GM12874 (cell line): ENCODE data around the gene MAJIN.

Experiments used
- CTCF ChIP-seq: IDR thresholded peaks from 2 replicates; pipeline ENCODE4 v1.5.1; 2011; ENCODE audit warnings: low read depth, mild to moderate bottlenecking, control low read depth, low read length, moderate library complexity; ENCODE audit not compliant: insufficient read depth

MAJIN gene

DNA sequence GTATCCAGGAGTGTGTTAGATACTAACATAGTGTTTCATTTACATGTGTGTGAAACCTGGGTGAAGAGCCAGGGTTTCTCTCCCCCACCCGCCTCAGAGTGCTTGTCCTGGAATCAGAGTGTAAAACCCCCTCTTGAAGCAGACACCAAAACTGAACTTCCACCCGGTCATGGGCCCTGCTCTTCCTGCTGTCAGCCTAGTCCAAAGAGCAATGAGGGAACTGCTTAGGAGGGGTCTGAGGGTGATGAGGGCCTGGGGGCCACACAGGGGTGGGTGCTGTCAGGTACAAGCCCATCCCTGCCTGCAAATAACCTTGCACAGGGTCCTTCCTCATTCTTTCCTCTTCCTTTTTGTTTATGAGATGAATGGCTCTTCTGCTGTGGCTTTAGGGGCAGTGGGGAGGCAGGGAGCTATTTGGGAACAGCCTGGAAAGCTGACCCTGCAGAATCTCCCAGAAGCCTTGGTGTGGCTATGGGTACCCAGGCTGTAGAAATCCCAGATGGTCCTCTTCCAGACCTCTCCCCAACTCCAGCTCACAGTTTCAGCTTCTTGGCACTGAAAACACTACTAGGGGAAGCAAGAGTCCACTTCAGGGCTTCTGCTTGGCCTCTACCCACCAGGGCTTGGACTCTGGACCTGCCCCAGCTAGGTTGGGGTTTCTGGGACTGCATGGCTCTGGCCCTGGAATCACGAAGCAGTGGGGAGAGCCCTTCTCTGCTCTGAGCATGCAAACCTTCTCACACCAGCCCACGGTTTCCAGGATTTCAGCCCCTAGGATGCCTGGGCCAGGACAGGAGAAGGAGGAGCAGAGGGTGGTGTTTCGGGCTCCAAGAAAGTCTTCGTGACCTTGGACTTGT, 16.3 kb upstream of the MAJIN start:
- TF ChIP-seq CTCF, result no peak

DNA sequence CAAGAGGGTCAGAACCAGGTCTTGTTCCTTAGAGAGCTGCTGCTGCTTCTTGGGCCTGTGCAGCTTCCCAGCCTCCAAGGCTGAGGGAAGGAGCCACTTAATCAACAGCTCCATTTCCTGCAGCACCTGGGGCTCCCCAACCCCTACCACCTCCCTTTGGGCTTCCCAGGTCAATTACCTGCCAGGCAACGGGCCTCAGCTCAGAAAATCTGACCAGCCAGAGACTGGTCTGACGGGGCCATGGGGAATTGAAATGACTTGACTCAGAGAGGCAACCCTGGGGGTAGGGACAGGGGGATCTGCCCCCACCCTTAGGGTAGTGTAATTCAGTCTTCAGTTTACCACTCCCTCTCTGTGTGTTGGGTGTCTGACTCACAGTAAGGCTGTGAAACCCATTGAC, 4.7 kb upstream of the MAJIN start:
- no peak for TF ChIP-seq CTCF

- TF ChIP-seq CTCF, result no peak
Measured at GRCh38 chr11:64974124-64974523, 2.2 kb upstream of the MAJIN start.

DNA sequence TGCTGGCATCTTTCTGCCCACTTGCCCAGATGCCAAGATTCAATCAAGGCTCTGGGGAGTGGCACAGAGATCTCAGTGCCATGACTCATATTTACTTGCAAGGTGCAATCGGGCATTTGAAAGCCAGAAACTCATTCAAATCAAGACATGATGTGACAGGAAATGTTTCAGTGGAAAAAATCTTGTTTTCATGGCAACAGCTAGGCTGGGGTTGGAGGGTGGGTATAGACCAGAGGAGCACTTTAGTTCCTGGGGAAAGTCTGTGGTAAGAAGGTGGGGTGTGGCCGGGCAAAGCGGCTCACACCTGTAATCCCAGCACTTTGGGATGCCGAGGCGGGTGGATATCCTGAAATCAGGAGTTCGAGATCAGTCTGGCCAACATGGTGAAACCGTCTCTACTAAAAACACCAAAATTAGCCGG, 1.2 kb downstream of the MAJIN start:
- TF ChIP-seq CTCF, result no peak

DNA sequence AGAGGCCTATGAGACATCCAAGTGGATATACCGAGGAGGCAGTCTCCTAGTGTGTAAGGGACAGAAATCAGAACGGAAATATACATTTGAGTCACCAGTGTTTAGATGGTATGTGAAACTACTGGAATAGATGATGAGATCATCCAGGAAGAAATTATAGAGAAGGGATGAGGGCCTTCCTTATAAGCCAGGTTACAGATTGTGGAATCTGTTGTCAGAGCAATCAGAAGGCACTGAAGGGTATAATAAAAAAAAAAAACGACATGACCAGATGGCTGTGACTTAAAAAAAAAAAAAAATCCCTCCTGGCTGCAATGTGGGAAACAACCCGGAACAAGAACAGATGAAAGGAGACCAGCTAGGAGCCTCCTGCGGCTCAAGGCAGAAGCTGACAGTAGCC, 2.7 kb downstream of the MAJIN start:
- no peak for TF ChIP-seq CTCF

- no peak for TF ChIP-seq CTCF
Measured at GRCh38 chr11:64967375-64967774, 4.5 kb downstream of the MAJIN start.

DNA sequence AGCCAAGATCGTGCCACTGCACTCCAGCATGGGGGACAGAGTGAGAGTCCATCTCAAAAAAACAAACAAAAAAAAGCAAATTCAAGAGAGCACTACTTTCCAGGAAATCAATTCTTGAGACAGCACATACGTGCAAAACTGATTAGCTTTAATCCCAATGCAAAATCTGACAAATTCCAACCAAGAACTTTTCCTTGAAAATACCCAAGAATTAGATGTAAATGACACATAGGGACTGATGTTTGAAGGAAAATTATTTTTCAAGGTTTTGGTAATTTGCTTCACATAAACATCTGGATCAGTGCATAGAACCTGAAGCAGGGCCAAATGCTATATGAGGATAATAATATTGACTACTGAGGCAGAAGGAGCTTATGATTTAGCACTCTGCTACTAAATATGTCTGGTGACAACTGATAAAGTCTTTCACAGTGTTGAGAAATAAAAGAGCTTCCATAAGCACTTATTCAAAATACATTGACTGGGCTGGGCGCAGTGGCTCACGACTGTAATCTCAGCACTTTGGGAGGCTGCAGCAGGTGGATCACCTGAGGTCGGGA, 8.8 kb downstream of the MAJIN start:
- no peak for TF ChIP-seq CTCF
